OCI-LY3 (cell line): ENCODE measurements around the gene TRPV4.

ENCODE experiments used
- H2AFZ ChIP-seq: fragments of 200-600, 300-600 bp; shearing (Covaris generic); 2 replicates; pipeline ENCODE4 v1.6.0; 2014; ENCODE audit warnings: antibody characterized with exemption, low read depth, low read length
- H3K27ac ChIP-seq: fragments of 200-600, 300-600 bp; sonication (generic); 2 replicates; pipeline ENCODE4 v1.5.1; 2014; ENCODE audit warnings: mild to moderate bottlenecking, low read length, moderate library complexity, mixed read lengths
- H3K27me3 ChIP-seq: fragments of 200-600, 300-600 bp; sonication (generic); 2 replicates; pipeline ENCODE4 v1.6.1; 2014; ENCODE audit warnings: low read depth, low read length, mixed read lengths
- H3K36me3 ChIP-seq: fragments of 200-600, 300-600 bp; sonication (generic); replicated peaks from 2 replicates; pipeline ENCODE3; 2014; ENCODE audit warnings: low read depth, low read length, mixed read lengths
- H3K4me1 ChIP-seq: fragments of 300-600, 200-600 bp; sonication (generic); 2 replicates; pipeline ENCODE4 v1.6.1; 2014; ENCODE audit warnings: low read length, mixed read lengths
- H3K4me2 ChIP-seq: fragments of 200-600, 300-600 bp; sonication (generic); 2 replicates; pipeline ENCODE4 v1.6.1; 2014; ENCODE audit warnings: low read length, mixed read lengths
- H3K4me3 ChIP-seq: fragments of 300-600, 200-600 bp; sonication (generic); 2 replicates; pipeline ENCODE4 v1.5.1; 2014; ENCODE audit warnings: antibody characterized with exemption, mild to moderate bottlenecking, low read length, moderate library complexity
- H3K79me2 ChIP-seq: fragments of 300-600, 200-600 bp; shearing (Covaris generic); 2 replicates; pipeline ENCODE4 v1.6.1; 2014; ENCODE audit warnings: mild to moderate bottlenecking, low read length, mixed read lengths
- H3K9ac ChIP-seq: fragments of 300-600, 200-600 bp; shearing (Covaris generic); 2 replicates; pipeline ENCODE4 v1.6.0; 2014; ENCODE audit warnings: mild to moderate bottlenecking, low read length, moderate library complexity
- H3K9me3 ChIP-seq: fragments of 200-600, 300-600 bp; shearing (Covaris generic); 2 replicates; pipeline ENCODE4 v1.6.1; 2014; ENCODE audit warnings: low read length, mixed read lengths; ENCODE audit not compliant: insufficient read depth
- H4K20me1 ChIP-seq: fragments of 200-600, 300-600 bp; sonication (generic); 2 replicates; pipeline ENCODE4 v1.6.1; 2016; ENCODE audit warnings: low read length, mixed read lengths; ENCODE audit not compliant: insufficient read depth
- EZH2phosphoT487 ChIP-seq: fragments of 200-600 bp; shearing (Covaris generic); IDR thresholded peaks from 2 replicates; pipeline ENCODE4 v1.6.1; 2018; ENCODE audit warnings: antibody characterized with exemption, mixed run types, low read depth
- TF ChIP-seq, protein P1 (sequence below): fragments of 200-600, 300-600 bp; sonication (generic); IDR thresholded peaks from 2 replicates; pipeline ENCODE4 v1.5.1; 2014; ENCODE audit warnings: antibody characterized with exemption, low read length, low read depth

Gene TRPV4

DNA sequence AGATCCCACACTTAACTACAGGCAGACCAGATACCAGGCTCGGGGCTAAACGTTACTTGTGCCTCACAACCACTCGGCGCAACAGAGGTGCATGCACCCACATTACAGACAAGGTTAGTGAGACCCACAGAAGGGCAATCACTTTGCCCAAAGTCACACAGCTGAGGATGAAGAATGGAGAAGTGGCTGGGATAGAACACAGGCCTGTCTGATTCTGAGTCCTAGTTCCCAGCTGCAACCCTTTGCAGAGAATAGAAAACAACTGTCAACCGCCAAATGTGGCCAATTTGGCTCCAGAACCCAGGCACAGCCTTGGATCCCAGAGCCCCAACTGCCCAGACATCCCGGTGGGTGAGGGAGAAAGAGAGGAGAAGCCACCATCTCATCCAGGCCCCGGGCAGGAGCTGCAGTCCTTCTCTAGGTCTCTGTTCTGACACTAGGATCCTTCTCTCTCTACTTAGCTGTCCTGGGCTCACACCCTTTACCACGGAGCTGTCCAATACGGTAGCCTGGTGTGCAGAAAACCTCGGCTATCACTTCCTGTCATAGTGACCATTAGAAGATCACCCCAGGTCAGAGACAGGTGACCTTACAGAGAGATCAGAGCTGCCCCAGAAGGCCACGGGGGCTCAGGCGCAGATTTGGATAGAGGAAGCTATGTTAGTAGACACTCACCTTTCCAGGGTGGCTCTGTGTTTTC lies 60.4 kb downstream of the TRPV4 start:
- Histone ChIP-seq H4K20me1 (no peaks in the 10 kb centered on the region), H3K79me2 (peaks cover 17% of the 10 kb centered on the region), H3K9me3 (no peaks in the 10 kb centered on the region), H3K4me3 (peak overlapping the region; percentile 84), H2AFZ (peak overlapping the region; percentile 51), H3K4me2 (peak overlapping the region; percentile 83), H3K4me1 (peaks cover 26% of the 10 kb centered on the region), H3K27ac (no peak overlapping the region), H3K36me3 (no peaks in the 10 kb centered on the region), H3K27me3 (no peaks in the 10 kb centered on the region), H3K9ac (peak overlapping the region; percentile 45; the same call in 1 of the 2 replicates)
- TF ChIP-seq, protein P1, sequence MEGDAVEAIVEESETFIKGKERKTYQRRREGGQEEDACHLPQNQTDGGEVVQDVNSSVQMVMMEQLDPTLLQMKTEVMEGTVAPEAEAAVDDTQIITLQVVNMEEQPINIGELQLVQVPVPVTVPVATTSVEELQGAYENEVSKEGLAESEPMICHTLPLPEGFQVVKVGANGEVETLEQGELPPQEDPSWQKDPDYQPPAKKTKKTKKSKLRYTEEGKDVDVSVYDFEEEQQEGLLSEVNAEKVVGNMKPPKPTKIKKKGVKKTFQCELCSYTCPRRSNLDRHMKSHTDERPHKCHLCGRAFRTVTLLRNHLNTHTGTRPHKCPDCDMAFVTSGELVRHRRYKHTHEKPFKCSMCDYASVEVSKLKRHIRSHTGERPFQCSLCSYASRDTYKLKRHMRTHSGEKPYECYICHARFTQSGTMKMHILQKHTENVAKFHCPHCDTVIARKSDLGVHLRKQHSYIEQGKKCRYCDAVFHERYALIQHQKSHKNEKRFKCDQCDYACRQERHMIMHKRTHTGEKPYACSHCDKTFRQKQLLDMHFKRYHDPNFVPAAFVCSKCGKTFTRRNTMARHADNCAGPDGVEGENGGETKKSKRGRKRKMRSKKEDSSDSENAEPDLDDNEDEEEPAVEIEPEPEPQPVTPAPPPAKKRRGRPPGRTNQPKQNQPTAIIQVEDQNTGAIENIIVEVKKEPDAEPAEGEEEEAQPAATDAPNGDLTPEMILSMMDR, result no peak
- no peak for TF ChIP-seq EZH2phosphoT487

DNA sequence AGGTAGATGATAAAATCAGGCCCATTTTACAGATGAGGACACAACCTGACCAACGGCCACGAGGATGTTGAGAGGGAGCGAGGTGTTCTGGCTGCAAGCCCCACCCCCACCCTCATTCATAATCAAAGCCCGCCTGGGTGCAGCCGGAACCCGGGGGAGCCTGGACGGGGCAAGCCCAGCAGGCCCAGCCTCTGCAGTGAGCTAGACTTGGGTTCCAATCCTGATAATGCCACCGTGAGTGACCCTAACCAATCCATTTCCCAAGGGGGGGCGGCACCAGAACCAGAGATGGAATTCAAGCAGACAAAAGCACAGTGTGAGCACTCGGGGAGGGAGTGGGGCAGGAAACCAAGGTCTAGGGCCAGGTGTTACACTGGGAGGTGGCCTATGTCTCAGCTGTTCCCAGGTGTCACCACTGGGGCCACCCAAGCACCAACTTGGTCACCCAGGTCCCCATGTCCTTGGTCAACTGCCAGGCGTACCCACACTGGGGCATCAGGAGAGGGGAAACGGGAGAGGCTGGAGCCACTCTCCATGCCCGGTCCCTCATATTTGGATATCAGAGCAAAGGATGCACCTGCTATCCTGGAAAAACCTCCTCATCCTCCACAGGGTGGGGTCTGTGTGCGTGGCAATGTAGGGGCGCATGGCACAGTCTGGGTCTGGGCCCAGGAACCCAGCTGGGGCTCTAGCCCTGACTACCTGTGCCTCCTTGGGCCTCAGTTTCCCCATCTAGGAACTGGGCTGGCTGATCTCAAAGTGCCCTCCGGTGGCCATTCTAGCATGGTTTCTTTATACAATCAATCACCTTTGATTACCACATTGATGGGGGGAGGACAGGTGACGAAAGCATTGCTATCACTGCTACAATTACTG lies 61.2 kb downstream of the TRPV4 start:
- peak overlapping the region; percentile 45; the same call in 1 of the 2 replicates for H3K9ac ChIP-seq
- peaks cover 19% of the 10 kb centered on the region for H3K4me1 ChIP-seq
- H3K4me3 ChIP-seq, result peak overlapping the region; percentile 84
- H3K4me2 ChIP-seq, result peak overlapping the region; percentile 83
- no peaks in the 10 kb centered on the region for H3K9me3 ChIP-seq
- H3K79me2 ChIP-seq, result peaks cover 17% of the 10 kb centered on the region
- H2AFZ ChIP-seq, result no peak overlapping the region
- no peaks in the 10 kb centered on the region for H4K20me1 ChIP-seq
- no peaks in the 10 kb centered on the region for H3K27me3 ChIP-seq
- H3K27ac ChIP-seq, result no peak overlapping the region
- no peak for TF ChIP-seq EZH2phosphoT487
- TF ChIP-seq, protein P1, result peak; percentile 45
- no peaks in the 10 kb centered on the region for H3K36me3 ChIP-seq

DNA sequence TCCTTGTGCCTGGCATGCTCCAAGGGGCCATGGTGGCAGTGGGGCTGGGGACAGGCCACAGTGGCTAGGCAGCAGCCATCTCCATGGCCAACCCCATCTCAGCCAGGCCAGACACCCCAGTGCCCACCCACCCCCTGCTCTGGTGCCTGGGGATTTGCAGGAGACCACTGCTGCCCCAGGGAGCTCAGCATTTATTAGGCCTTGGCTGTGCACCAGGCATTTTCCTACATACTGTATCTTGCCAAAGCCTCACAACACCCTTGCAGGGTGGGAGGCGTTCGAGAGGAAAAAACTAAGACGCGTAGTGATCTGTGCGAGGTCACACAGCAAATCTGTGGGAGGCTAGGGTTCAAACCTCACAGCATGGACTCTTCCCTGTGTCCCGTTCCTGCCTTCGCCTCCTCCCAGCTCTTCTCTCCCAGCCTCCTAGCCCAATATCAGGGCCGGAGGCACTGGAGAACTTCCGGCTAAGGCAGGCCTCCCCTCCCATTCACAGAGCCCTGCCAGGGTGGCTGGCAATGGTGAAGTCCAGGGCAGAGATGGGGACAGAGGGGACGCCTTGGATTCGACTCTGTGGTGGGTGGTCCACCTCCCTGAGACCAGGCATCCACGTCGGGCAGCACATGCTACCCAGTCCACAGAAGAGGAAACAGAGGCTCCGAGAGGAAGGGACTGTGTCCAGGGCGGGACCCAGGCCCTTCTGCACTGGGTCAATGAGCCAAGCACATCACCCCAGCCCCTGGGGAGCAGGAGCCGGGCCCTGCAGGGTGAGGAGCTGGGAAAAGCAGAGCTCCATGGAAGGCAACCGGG lies 62.1 kb downstream of the TRPV4 start:
- H4K20me1 ChIP-seq, result no peaks in the 10 kb centered on the region
- no peak overlapping the region for H3K9ac ChIP-seq
- no peak overlapping the region for H2AFZ ChIP-seq
- H3K4me1 ChIP-seq, result peaks cover 19% of the 10 kb centered on the region
- peaks cover 17% of the 10 kb centered on the region for H3K79me2 ChIP-seq
- H3K36me3 ChIP-seq, result no peaks in the 10 kb centered on the region
- no peaks in the 10 kb centered on the region for H3K9me3 ChIP-seq
- no peaks in the 10 kb centered on the region for H3K27me3 ChIP-seq
- H3K4me3 ChIP-seq, result no peak overlapping the region
- no peak overlapping the region; the same call in 1 of the 2 replicates for H3K4me2 ChIP-seq
- H3K27ac ChIP-seq, result no peak overlapping the region
- TF ChIP-seq EZH2phosphoT487, result no peak
- TF ChIP-seq, protein P1, result no peak
